H1 (cell line): ENCODE measurements around the gene LYSET. TPM values are rescaled to one million over a fixed set of nuclear protein-coding genes. Genes with fewer than 3 reads are reported as not detected.

Experiments
- CTCF ChIA-PET: fragments of 300-600 bp; sonication (Branson Sonifier 250); formaldehyde crosslinking; loops from one replicate; lab custom pipeline; 2021; ENCODE audit not compliant: partially characterized antibody; lab: Charles Lee
- POLR2A ChIA-PET: fragments of 300-600 bp; sonication (Branson Sonifier 250); formaldehyde crosslinking; loops from one replicate; lab custom pipeline; 2021; ENCODE audit warnings: inconsistent platforms; ENCODE audit not compliant: partially characterized antibody; lab: Charles Lee
- DNase-seq, 2 experiments: peaks; one replicate each; pipeline versions ENCODE4 v3.0.0 to v3.0.0-alpha.2; 2010 to 2022; ENCODE audit warnings: low spot score in 2 of 2, low read depth in 1 of 2, mixed read lengths in 1 of 2
- FAIRE-seq: peaks from 2 replicates; lab custom pipeline; 2011; peaks lifted over from hg19 to GRCh38; lab: Jason Lieb, UNC
- H2AFZ ChIP-seq: 2 replicates; pipeline ENCODE4 v1.8.1; 2012; ENCODE audit warnings: low read length, inconsistent platforms
- H2AK5ac ChIP-seq: 2 replicates; pipeline ENCODE4 v1.6.1; 2013; ENCODE audit warnings: low read depth, low read length
- H2BK120ac ChIP-seq: replicated peaks from 2 replicates; pipeline ENCODE3; 2013; ENCODE audit warnings: low read depth, low read length, inconsistent platforms
- H2BK12ac ChIP-seq: 2 replicates; pipeline ENCODE4 v1.6.1; 2013; ENCODE audit warnings: low read depth, low read length
- H2BK15ac ChIP-seq: 2 replicates; pipeline ENCODE4 v1.6.1; 2013; ENCODE audit warnings: low read length
- H2BK20ac ChIP-seq: 2 replicates; pipeline ENCODE4 v1.6.1; 2013; ENCODE audit warnings: low read length
- H2BK5ac ChIP-seq: 2 replicates; pipeline ENCODE4 v1.6.1; 2013; ENCODE audit warnings: low read depth, low read length
- H3K14ac ChIP-seq: 2 replicates; pipeline ENCODE4 v1.6.1; 2013; ENCODE audit warnings: inconsistent platforms; ENCODE audit not compliant: insufficient read length
- H3K18ac ChIP-seq: 2 replicates; pipeline ENCODE4 v1.6.1; 2013; ENCODE audit warnings: low read length; ENCODE audit errors: extremely low read depth
- H3K23ac ChIP-seq: 2 replicates; pipeline ENCODE4 v1.6.1; 2013; ENCODE audit warnings: inconsistent platforms; ENCODE audit not compliant: insufficient read length
- H3K23me2 ChIP-seq: 2 replicates; pipeline ENCODE4 v1.6.1; 2013; ENCODE audit warnings: low read depth, low read length
- H3K27ac ChIP-seq: 2 replicates; pipeline ENCODE4 v1.6.1; 2011; ENCODE audit warnings: low read depth, low read length, inconsistent platforms
- H3K27me3 ChIP-seq, 4 experiments: replicated peaks in 1 of 4; 1 replicate in 1 of 4; 2 replicates in 3 of 4; pipeline versions ENCODE4 v1.6.1 to v1.8.1; 2011 to 2013; ENCODE audit warnings: low read length in 3 of 4, mild to moderate bottlenecking in 3 of 4, inconsistent platforms in 2 of 4, mixed read lengths in 2 of 4, moderate library complexity in 1 of 4; ENCODE audit not compliant: control insufficient read depth in 3 of 4, insufficient read depth in 3 of 4; ENCODE audit errors: extremely low read depth in 1 of 4
- H3K36me3 ChIP-seq, 4 experiments: 2 replicates each; pipeline versions ENCODE4 v1.6.1 to v1.8.1; 2011 to 2013; ENCODE audit warnings: mild to moderate bottlenecking in 4 of 4, low read length in 3 of 4, moderate library complexity in 2 of 4, control low read depth in 1 of 4, inconsistent platforms in 1 of 4; ENCODE audit not compliant: insufficient read depth in 4 of 4, control insufficient read depth in 2 of 4
- H3K4ac ChIP-seq: replicated peaks from 2 replicates; pipeline ENCODE3; 2013; ENCODE audit warnings: low read length, low read depth, mixed read lengths, inconsistent platforms; ENCODE audit not compliant: insufficient read length
- H3K4me1 ChIP-seq, 4 experiments: replicated peaks in 1 of 4; 1 replicate in 1 of 4; 2 replicates in 3 of 4; pipeline versions ENCODE4 v1.6.1 to v1.8.1; 2011 to 2013; ENCODE audit warnings: low read length in 3 of 4, inconsistent platforms in 2 of 4, mixed read lengths in 1 of 4; ENCODE audit not compliant: insufficient read depth in 4 of 4, control insufficient read depth in 3 of 4
- H3K4me2 ChIP-seq, 2 experiments: 2 replicates each; pipeline versions ENCODE4 v1.6.1 to v1.8.1; 2011 to 2013; ENCODE audit warnings: low read depth in 2 of 2, low read length in 2 of 2, control low read depth in 1 of 2, inconsistent platforms in 1 of 2, mild to moderate bottlenecking in 1 of 2; ENCODE audit not compliant: insufficient read depth in 1 of 2
- H3K4me3 ChIP-seq, 4 experiments: fragments of 200-600, 300-600 bp in 1 of 4; sonication (generic), shearing (Covaris generic), sonication (Bioruptor Twin) in 1 of 4; 2 replicates each; pipeline versions ENCODE4 v1.5.1 to v1.8.1; 2011 to 2016; ENCODE audit warnings: low read length in 4 of 4, low read depth in 3 of 4, control low read depth in 2 of 4, inconsistent platforms in 2 of 4, mild to moderate bottlenecking in 2 of 4, mixed read lengths in 1 of 4, moderate library complexity in 1 of 4; ENCODE audit not compliant: insufficient read depth in 2 of 4; ENCODE audit errors: extremely low read depth in 1 of 4
- H3K56ac ChIP-seq: replicated peaks from 2 replicates; pipeline ENCODE3; 2013; ENCODE audit warnings: low read depth, mild to moderate bottlenecking, mixed read lengths, low read length, inconsistent platforms; ENCODE audit not compliant: insufficient read length
- H3K79me1 ChIP-seq: 2 replicates; pipeline ENCODE4 v1.6.1; 2013; ENCODE audit warnings: low read depth, low read length, control low read depth
- H3K79me2 ChIP-seq, 2 experiments: 2 replicates each; pipeline versions ENCODE4 v1.6.1 to v1.8.1; 2012 to 2013; ENCODE audit warnings: low read length in 2 of 2, mild to moderate bottlenecking in 2 of 2, inconsistent platforms in 1 of 2; ENCODE audit not compliant: insufficient read depth in 2 of 2, control insufficient read depth in 1 of 2
- H3K9ac ChIP-seq, 4 experiments: replicated peaks in 1 of 4; 1 replicate in 1 of 4; 2 replicates in 3 of 4; pipeline versions ENCODE4 v1.6.1 to v1.8.1; 2011 to 2013; ENCODE audit warnings: low read depth in 3 of 4, low read length in 3 of 4, control low read depth in 2 of 4, mild to moderate bottlenecking in 2 of 4, moderate library complexity in 2 of 4, inconsistent platforms in 1 of 4; ENCODE audit errors: extremely low read depth in 1 of 4
- H3K9me3 ChIP-seq, 2 experiments: 2 replicates each; pipeline versions ENCODE4 v1.6.1 to v1.8.1; 2012 to 2013; ENCODE audit warnings: mild to moderate bottlenecking in 2 of 2, moderate library complexity in 2 of 2, control low read depth in 1 of 2, inconsistent platforms in 1 of 2, low read depth in 1 of 2, low read length in 1 of 2, mixed read lengths in 1 of 2; ENCODE audit not compliant: insufficient read depth in 2 of 2
- H4K20me1 ChIP-seq, 2 experiments: replicated peaks in 1 of 2; 2 replicates each; pipeline versions ENCODE3 to v1.8.1; 2011 to 2013; ENCODE audit warnings: inconsistent platforms in 2 of 2, low read length in 2 of 2, mild to moderate bottlenecking in 1 of 2; ENCODE audit not compliant: insufficient read depth in 2 of 2, control insufficient read depth in 1 of 2
- H4K5ac ChIP-seq: 2 replicates; pipeline ENCODE4 v1.6.1; 2013; ENCODE audit warnings: low read length, low read depth, mixed read lengths, inconsistent platforms; ENCODE audit not compliant: insufficient read length
- H4K8ac ChIP-seq: 2 replicates; pipeline ENCODE4 v1.8.0; 2013; ENCODE audit warnings: mild to moderate bottlenecking, moderate library complexity, low read length, inconsistent platforms; ENCODE audit not compliant: insufficient read depth; ENCODE audit errors: extremely low read depth
- H4K91ac ChIP-seq: replicated peaks from 2 replicates; pipeline ENCODE3; 2013; ENCODE audit warnings: low read length, mixed read lengths, inconsistent platforms; ENCODE audit not compliant: insufficient read length
- BACH1 ChIP-seq: IDR thresholded peaks from 2 replicates; pipeline ENCODE4 v1.6.1; 2012; ENCODE audit warnings: low read length, improper control_type of control experiment
- CEBPB ChIP-seq: IDR thresholded peaks from 2 replicates; pipeline ENCODE4 v1.6.1; 2012; ENCODE audit warnings: low read depth, low read length
- CHD2 ChIP-seq: IDR thresholded peaks from 2 replicates; pipeline ENCODE4 v1.6.1; 2012; ENCODE audit warnings: low read length, improper control_type of control experiment
- GTF2F1 ChIP-seq: IDR thresholded peaks from 2 replicates; pipeline ENCODE4 v1.6.1; 2012; ENCODE audit warnings: low read depth, low read length, improper control_type of control experiment, borderline replicate concordance
- JUN ChIP-seq: IDR thresholded peaks from 2 replicates; pipeline ENCODE4 v1.6.1; 2011; ENCODE audit warnings: low read depth, mild to moderate bottlenecking, improper control_type of control experiment, low read length
- MAFK ChIP-seq: IDR thresholded peaks from 2 replicates; pipeline ENCODE4 v1.6.1; 2012; ENCODE audit warnings: low read depth, mild to moderate bottlenecking, improper control_type of control experiment, low read length
- NANOG ChIP-seq: IDR thresholded peaks from 2 replicates; pipeline ENCODE4 v1.6.1; 2011; ENCODE audit warnings: low read length, low read depth, mild to moderate bottlenecking, inconsistent platforms; ENCODE audit not compliant: insufficient read depth, poor library complexity, severe bottlenecking
- NRF1 ChIP-seq: IDR thresholded peaks from 2 replicates; pipeline ENCODE4 v1.6.1; 2011; ENCODE audit warnings: mild to moderate bottlenecking, low read depth, low read length, improper control_type of control experiment
- POLR2A ChIP-seq, 2 experiments: IDR thresholded peaks; 1 replicate in 1 of 2; 2 replicates in 1 of 2; pipeline ENCODE4 v1.6.1; 2011; ENCODE audit warnings: low read depth in 2 of 2, low read length in 2 of 2, mild to moderate bottlenecking in 2 of 2; ENCODE audit errors: control extremely low read depth in 1 of 2
- RBBP5 ChIP-seq: IDR thresholded peaks from 2 replicates; pipeline ENCODE4 v1.7.1; 2012; ENCODE audit warnings: low read depth, mild to moderate bottlenecking, inconsistent platforms, low read length, moderate library complexity, borderline replicate concordance
- SIN3A ChIP-seq, 2 experiments: IDR thresholded peaks in 1 of 2; conservative IDR thresholded peaks in 1 of 2; 2 replicates each; pipeline ENCODE4 v1.6.1; 2011 to 2012; ENCODE audit warnings: low read length in 2 of 2, improper control_type of control experiment in 1 of 2, low read depth in 1 of 2, mild to moderate bottlenecking in 1 of 2
- TAF1 ChIP-seq: IDR thresholded peaks from 2 replicates; pipeline ENCODE4 v1.6.1; 2011; ENCODE audit warnings: mild to moderate bottlenecking, low read depth, low read length
- TEAD4 ChIP-seq: IDR thresholded peaks from 2 replicates; pipeline ENCODE4 v1.6.1; 2012; ENCODE audit warnings: low read depth, low read length, inconsistent platforms, mixed read lengths
- YY1 ChIP-seq: IDR thresholded peaks from 2 replicates; pipeline ENCODE4 v1.6.1; 2011; ENCODE audit warnings: low read depth, mild to moderate bottlenecking, low read length
- WGBS, 2 experiments: shearing (Covaris generic) in 1 of 2; methylation state at CpG; one replicate each; pipeline versions ENCODE4 v1.1.6 to v1.1.7; 2013 to 2015; ENCODE audit warnings: low lambda C conversion rate in 2 of 2, mixed read lengths in 2 of 2, inconsistent platforms in 1 of 2, low coverage in 1 of 2, missing lambda C conversion rate in 1 of 2; ENCODE audit not compliant: insufficient replicate concordance in 2 of 2, insufficient coverage in 1 of 2, insufficient read length in 1 of 2; ENCODE audit errors: extremely low coverage in 1 of 2, missing lambda C conversion rate in 1 of 2; 5-methylcytosine and 5-hydroxymethylcytosine counted together
- polyA plus RNA-seq, 7 experiments: library from polyadenylated mRNA; depleted of rRNA in 3 of 7; stranded (reverse) in 5 of 7; unstranded in 2 of 7; fragments of >200 nt in 5 of 7; fragments of 200-250 nt in 2 of 7; gene quantifications; 1 replicate in 5 of 7; 2 replicates in 1 of 7; 4 replicates in 1 of 7; pipeline versions ENCODE4 v1.2.1 to v1.2.3, GENCODE V29; 2011 to 2013; ENCODE audit warnings: missing spikeins in 2 of 7, mixed read lengths in 2 of 7
- total RNA-seq: library from RNA; stranded (reverse); fragmentation: NEBNext Ultra II Directional; extraction: Animal tissue kit (Norgen Biotek cat#: 25700); gene quantifications from 2 replicates; pipeline ENCODE4 v1.2.1, GENCODE V29; 2021

LYSET gene
- total and polyA plus RNA-seq, 2 of the 8 experiments (the other 6 are each of a cell fraction or from before 2014, with no cell fraction given) = 26.2 to 26.9 TPM

DNA sequence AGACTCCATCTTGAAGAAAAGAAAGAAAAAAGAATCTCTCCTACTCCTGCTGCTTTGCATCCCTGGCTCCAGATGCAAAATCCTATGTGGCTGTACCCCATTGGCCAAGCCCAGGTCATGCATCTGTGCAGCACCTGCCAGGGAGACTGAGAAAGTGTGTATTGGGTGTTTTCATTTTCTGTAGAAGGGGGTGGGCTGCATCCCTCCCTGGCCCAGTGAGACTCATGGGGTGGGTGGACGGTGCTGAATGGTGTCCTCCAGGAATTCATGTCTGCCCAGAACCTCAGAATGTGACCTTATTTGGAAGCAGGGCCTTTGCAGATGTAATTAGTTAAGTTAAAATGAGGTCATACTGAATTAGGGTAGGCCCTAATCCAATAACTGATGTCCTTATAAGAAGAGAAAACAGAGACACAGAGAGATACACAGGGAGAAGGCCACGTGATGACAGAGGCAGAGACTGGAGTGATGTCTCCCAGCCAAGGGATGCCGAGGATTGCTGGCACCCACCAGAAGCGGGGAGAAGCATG, 23.6 kb upstream of the LYSET start:
- H4K91ac ChIP-seq = no peak overlapping the region
- no peaks in the 10 kb centered on the region for H3K79me2 ChIP-seq
- H3K27ac ChIP-seq = no peak overlapping the region
- no peak overlapping the region for H2BK120ac ChIP-seq
- no peaks in the 10 kb centered on the region for H4K20me1 ChIP-seq
- no peaks in the 10 kb centered on the region for H3K79me1 ChIP-seq
- H3K23ac ChIP-seq = no peak overlapping the region
- no peak overlapping the region for H2BK20ac ChIP-seq
- H2BK5ac ChIP-seq = no peak overlapping the region
- H3K36me3 ChIP-seq = no peaks in the 10 kb centered on the region
- no peak for DNase-seq
- H3K27me3 ChIP-seq = no peaks in the 10 kb centered on the region
- no peak overlapping the region for H3K4ac ChIP-seq
- H3K14ac ChIP-seq = no peak overlapping the region
- no peak overlapping the region for H3K56ac ChIP-seq
- no peak overlapping the region for H2BK12ac ChIP-seq
- H2AK5ac ChIP-seq = no peak overlapping the region
- no peak for FAIRE-seq
- POLR2A ChIA-PET = no interaction called here
- H4K8ac ChIP-seq = no peak overlapping the region; the same call in 1 of the 2 replicates
- CTCF ChIA-PET = interaction anchor here (0.7 to 3.3 kb wide), 12 partner anchors 13 to 809 kb away, joined by 3 to 48 read pairs (median 3); partner anchors contain the start of genes GON7 and UBR7
- H3K9me3 ChIP-seq = no peaks in the 10 kb centered on the region
- H3K4me1 ChIP-seq = no peaks in the 10 kb centered on the region; a peak in 3 of 7 replicates
- H3K18ac ChIP-seq = no peak overlapping the region
- no peak overlapping the region for H3K4me2 ChIP-seq
- no peak overlapping the region for H2AFZ ChIP-seq
- WGBS, 2 experiments = 84% methylated on average over 4 of the region's 4 CpGs; no CpG with 5 or more reads in 1 of the 2 experiments
- no peak overlapping the region for H2BK15ac ChIP-seq
- no peaks in the 10 kb centered on the region for H3K23me2 ChIP-seq
- H3K4me3 ChIP-seq = no peak overlapping the region
- no peak overlapping the region for H3K9ac ChIP-seq
- no peak overlapping the region for H4K5ac ChIP-seq
- TF ChIP-seq TEAD4 (no peak), JUN (no peak), TAF1 (no peak), POLR2A (IDR thresholded peaks at IDR 0.05; ENCODE audit: control extremely low read depth in 1 of 2, low read depth in 2 of 2, low read length in 2 of 2) (no peak), CHD2 (no peak), BACH1 (no peak), NANOG (no peak), GTF2F1 (no peak), CEBPB (no peak), SIN3A (conservative IDR thresholded peaks at IDR 0.05 in 1 of 2, IDR thresholded peaks at IDR 0.05 in 1 of 2; ENCODE audit: low read depth in 1 of 2, low read length in 2 of 2) (no peak), RBBP5 (no peak), MAFK (no peak), NRF1 (no peak), YY1 (no peak)
